Cardiac muscle cell (in vitro differentiated cells and primary cell): ENCODE data around the gene RBSN. TPM values are rescaled to one million over a fixed set of nuclear protein-coding genes. Genes with fewer than 3 reads are reported as not detected.

ENCODE experiments used
- DNase-seq, 2 donors: peaks; one replicate each; pipeline versions ENCODE4 v3.0.0 to v3.0.0-alpha.2; 2010 to 2017; ENCODE audit warnings: low read depth in 1 of 2, low spot score in 1 of 2
- H3K27ac ChIP-seq: fragments of 200-600 bp; sonication (generic); 2 replicates; pipeline ENCODE4 v1.5.1; 2016
- H3K27me3 ChIP-seq: fragments of 200-600 bp; sonication (generic); 2 replicates; pipeline ENCODE4 v1.6.0; 2016; ENCODE audit warnings: control low read depth
- H3K36me3 ChIP-seq: fragments of 200-600 bp; sonication (generic); 2 replicates; pipeline ENCODE4 v1.5.1; 2016; ENCODE audit warnings: control low read depth
- H3K4me1 ChIP-seq: fragments of 200-600 bp; sonication (generic); 2 replicates; pipeline ENCODE4 v1.8.1; 2017; ENCODE audit warnings: low read depth, mild to moderate bottlenecking, mixed run types
- H3K4me3 ChIP-seq: fragments of 200-600 bp; sonication (generic); 2 replicates; pipeline ENCODE4 v1.5.1; 2016; ENCODE audit warnings: mild to moderate bottlenecking
- H3K9me3 ChIP-seq: fragments of 200-600 bp; sonication (generic); 2 replicates; pipeline ENCODE4 v1.5.1; 2017; ENCODE audit warnings: low read depth, mild to moderate bottlenecking, control low read depth
- polyA plus RNA-seq: library from polyadenylated mRNA; unstranded; fragments of >200 nt; fragmentation: Nextera tagmentation; extraction: Ambion mirVana; gene quantifications from 2 replicates; pipeline ENCODE4 v1.2.1, GENCODE V29; 2016
- total RNA-seq: library from RNA; depleted of rRNA; stranded (reverse); fragments of >200 nt; gene quantifications from 2 replicates; pipeline ENCODE4 v1.2.3, GENCODE V29; 2016
- TF ChIP-seq, protein P1 (sequence below): IDR thresholded peaks from 2 replicates; pipeline ENCODE4 v1.5.1; 2012; ENCODE audit warnings: low read depth, mild to moderate bottlenecking, low read length

The RBSN gene
- total and polyA plus RNA-seq, 2 experiments from 2014 or later = 22.6 to 32.0 TPM

DNA sequence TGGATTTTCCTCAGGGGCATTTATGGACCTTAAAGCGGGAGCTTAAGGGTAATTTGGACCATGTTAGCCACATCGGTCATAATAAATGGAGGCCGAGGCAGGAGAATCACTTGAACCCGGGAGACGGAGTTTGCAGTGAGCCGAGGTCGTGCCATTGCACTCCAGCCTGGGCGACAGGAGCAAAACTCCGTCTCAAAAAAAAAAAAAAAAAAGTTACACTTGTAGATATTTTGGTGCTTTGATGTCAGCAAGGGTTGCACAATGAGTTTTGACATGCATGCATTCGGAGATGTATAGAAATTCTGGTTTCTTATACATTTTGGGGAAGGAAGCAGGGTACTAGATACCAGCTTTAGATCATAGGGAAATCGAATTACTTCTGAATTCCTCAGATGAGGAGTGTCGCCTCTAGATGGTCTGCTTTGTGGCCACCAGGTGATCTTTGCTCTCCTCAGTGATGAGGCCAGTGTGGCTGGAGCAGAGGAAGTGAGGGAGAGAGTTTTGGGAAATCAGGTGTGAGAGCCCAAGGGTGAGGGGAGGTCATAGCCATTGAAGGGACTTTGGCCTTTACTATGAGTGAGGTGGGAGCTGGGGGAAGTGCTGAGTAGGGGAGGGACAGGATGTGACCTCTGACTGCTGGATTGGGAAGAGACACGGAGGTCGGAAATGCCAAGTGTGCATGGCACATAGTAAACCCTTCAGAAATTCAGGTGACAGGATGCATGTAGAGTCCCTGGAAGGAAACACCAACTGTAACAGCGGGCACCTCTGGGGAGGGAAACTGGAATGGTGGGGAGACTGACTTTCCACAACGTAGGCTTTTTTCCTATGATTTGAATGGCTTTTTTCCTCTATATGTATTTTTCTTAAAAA lies 8.4 kb upstream of the RBSN start:
- no peak for DNase-seq
- H3K4me3 ChIP-seq = no peak overlapping the region
- no peak overlapping the region for H3K27ac ChIP-seq
- no peaks in the 10 kb centered on the region for H3K36me3 ChIP-seq
- TF ChIP-seq, protein P1, sequence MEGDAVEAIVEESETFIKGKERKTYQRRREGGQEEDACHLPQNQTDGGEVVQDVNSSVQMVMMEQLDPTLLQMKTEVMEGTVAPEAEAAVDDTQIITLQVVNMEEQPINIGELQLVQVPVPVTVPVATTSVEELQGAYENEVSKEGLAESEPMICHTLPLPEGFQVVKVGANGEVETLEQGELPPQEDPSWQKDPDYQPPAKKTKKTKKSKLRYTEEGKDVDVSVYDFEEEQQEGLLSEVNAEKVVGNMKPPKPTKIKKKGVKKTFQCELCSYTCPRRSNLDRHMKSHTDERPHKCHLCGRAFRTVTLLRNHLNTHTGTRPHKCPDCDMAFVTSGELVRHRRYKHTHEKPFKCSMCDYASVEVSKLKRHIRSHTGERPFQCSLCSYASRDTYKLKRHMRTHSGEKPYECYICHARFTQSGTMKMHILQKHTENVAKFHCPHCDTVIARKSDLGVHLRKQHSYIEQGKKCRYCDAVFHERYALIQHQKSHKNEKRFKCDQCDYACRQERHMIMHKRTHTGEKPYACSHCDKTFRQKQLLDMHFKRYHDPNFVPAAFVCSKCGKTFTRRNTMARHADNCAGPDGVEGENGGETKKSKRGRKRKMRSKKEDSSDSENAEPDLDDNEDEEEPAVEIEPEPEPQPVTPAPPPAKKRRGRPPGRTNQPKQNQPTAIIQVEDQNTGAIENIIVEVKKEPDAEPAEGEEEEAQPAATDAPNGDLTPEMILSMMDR = no peak
- H3K4me1 ChIP-seq = peaks cover 4% of the 10 kb centered on the region
- no peaks in the 10 kb centered on the region for H3K9me3 ChIP-seq
- H3K27me3 ChIP-seq = no peaks in the 10 kb centered on the region

GRCh38 chr3:15102836-15103235 lies 3.9 kb upstream of the RBSN start:
- Histone ChIP-seq H3K27ac (no peak overlapping the region), H3K36me3 (no peaks in the 10 kb centered on the region), H3K4me1 (no peaks in the 10 kb centered on the region), H3K9me3 (no peaks in the 10 kb centered on the region), H3K27me3 (no peaks in the 10 kb centered on the region), H3K4me3 (no peak overlapping the region)
- DNase-seq = no peak
- TF ChIP-seq, protein P1 = no peak

GRCh38 chr3:15102256-15102655 lies 3.3 kb upstream of the RBSN start:
- Histone ChIP-seq H3K27me3 (no peaks in the 10 kb centered on the region), H3K9me3 (no peaks in the 10 kb centered on the region), H3K4me3 (no peak overlapping the region), H3K36me3 (no peaks in the 10 kb centered on the region), H3K27ac (no peak overlapping the region), H3K4me1 (no peaks in the 10 kb centered on the region)
- no peak for DNase-seq
- TF ChIP-seq, protein P1 = no peak

- H3K27me3 ChIP-seq = no peaks in the 10 kb centered on the region
- H3K9me3 ChIP-seq = no peaks in the 10 kb centered on the region
- H3K27ac ChIP-seq = peak overlapping the region; percentile 65
- peak overlapping the region; percentile 42 for H3K4me3 ChIP-seq
- DNase-seq = no peak
- peaks cover 8% of the 10 kb centered on the region for H3K36me3 ChIP-seq
- no peaks in the 10 kb centered on the region for H3K4me1 ChIP-seq
- TF ChIP-seq, protein P1 = no peak
These were observed 583 bp upstream of the RBSN start for GRCh38 chr3:15099364-15100098.

DNA sequence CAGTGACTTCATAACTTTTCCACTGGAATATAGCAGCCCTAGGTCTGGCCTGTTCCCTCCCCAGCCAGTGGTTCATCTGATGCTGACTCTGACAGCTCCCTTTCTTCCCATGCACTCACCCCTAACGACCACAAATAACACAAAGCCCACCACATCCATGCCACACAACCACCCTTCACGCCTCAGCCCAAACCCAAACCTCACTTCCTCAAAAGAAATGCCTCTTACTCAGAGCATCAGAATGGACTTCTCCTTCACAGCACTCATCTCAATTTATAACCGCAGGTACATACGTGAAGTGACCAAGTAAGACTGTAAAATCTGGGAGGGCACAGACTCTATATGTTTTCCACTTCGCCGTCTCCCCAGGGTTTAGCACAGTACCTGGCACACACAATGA lies 1.1 kb downstream of the RBSN start:
- peak overlapping the region; percentile 42 for H3K4me3 ChIP-seq
- H3K9me3 ChIP-seq = no peaks in the 10 kb centered on the region
- no peaks in the 10 kb centered on the region for H3K27me3 ChIP-seq
- TF ChIP-seq, protein P1 = no peak
- peaks cover 25% of the 10 kb centered on the region for H3K36me3 ChIP-seq
- H3K27ac ChIP-seq = no peak overlapping the region
- no peaks in the 10 kb centered on the region for H3K4me1 ChIP-seq
- no peak for DNase-seq
